SK-N-SH (cell line): ENCODE measurements around the gene HMG20A.

Experiments
- CTCF ChIP-seq: fragments of 200-600 bp; sonication (generic); IDR thresholded peaks from 2 replicates; pipeline ENCODE4 v1.6.1; 2017; ENCODE audit warnings: antibody characterized with exemption, mild to moderate bottlenecking, moderate library complexity
- EP300 ChIP-seq, 2 experiments: IDR thresholded peaks; 2 replicates each; pipeline versions ENCODE4 v1.4.0 to v1.6.1; 2012; ENCODE audit warnings: borderline replicate concordance in 1 of 2, low read depth in 1 of 2, low read length in 1 of 2
- JUND ChIP-seq: IDR thresholded peaks from 2 replicates; pipeline ENCODE4 v1.4.0; 2012
- NFIC ChIP-seq: IDR thresholded peaks from 2 replicates; pipeline ENCODE4 v1.4.0; 2012; ENCODE audit warnings: borderline replicate concordance
- POLR2AphosphoS5 ChIP-seq: IDR thresholded peaks from 2 replicates; pipeline ENCODE4 v1.6.1; 2012; ENCODE audit warnings: low read depth, low read length
- RAD21 ChIP-seq: IDR thresholded peaks from 2 replicates; pipeline ENCODE4 v1.6.1; 2012; ENCODE audit warnings: mild to moderate bottlenecking, low read length
- REST ChIP-seq: IDR thresholded peaks from 2 replicates; pipeline ENCODE4 v1.6.1; 2012; ENCODE audit warnings: mild to moderate bottlenecking, low read depth, low read length, moderate library complexity
- RFX5 ChIP-seq: IDR thresholded peaks from 2 replicates; pipeline ENCODE4 v1.6.1; 2012; ENCODE audit warnings: mild to moderate bottlenecking, improper control_type of control experiment, low read length
- RXRA ChIP-seq: IDR thresholded peaks from 2 replicates; pipeline ENCODE4 v1.4.0; 2012; ENCODE audit warnings: low read depth, mild to moderate bottlenecking, borderline replicate concordance
- TAF1 ChIP-seq: IDR thresholded peaks from 2 replicates; pipeline ENCODE4 v1.6.1; 2012; ENCODE audit warnings: low read depth, mild to moderate bottlenecking, low read length, moderate library complexity, borderline replicate concordance

- TF ChIP-seq RAD21 (no peak), REST (no peak), POLR2AphosphoS5 (no peak), RFX5 (no peak), CTCF (no peak), EP300 (IDR thresholded peaks at IDR 0.05; ENCODE audit: borderline replicate concordance in 1 of 2, low read depth in 1 of 2, low read length in 1 of 2) (no peak), JUND (no peak), RXRA (no peak), TAF1 (no peak), NFIC (no peak)
These were observed 96.1 kb downstream of the HMG20A start for GRCh38 chr15:77516786-77517185.
